Amniotic epithelial cell (primary cell): ENCODE data around the gene RPL41.
"Not testable (repeated sequence)": the region's sequence is repeated elsewhere in the genome, so short reads cannot be mapped to it uniquely, and the experiment has no call there.

Experiments
- DNase-seq: peaks from one replicate; pipeline ENCODE4 v3.0.0-alpha.2; 2010; ENCODE audit warnings: low read depth

Gene RPL41

GRCh38 chr12:56103066-56103711 is 13.2 kb upstream of the RPL41 start:
- DNase-seq = no peak

DNA sequence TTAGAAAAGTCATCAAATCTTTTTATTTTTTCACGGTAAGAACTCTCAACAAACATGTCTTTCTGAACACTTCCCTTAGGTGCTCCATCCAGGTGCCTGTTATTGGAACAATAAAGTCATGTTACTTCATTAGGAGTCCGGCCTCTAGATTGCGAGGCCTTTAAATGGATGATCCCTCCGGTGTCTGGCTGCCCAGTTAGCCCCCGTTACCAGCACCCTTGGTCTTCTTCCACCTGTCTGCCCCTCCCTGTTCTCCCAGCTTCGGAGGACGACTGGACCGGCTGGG is 12.7 kb upstream of the RPL41 start:
- peak; percentile 22 for DNase-seq

GRCh38 chr12:56104109-56104814 is 12.2 kb upstream of the RPL41 start, which contains the start of gene PA2G4:
PA2G4 (plus strand) TSS chr12:56104559; CDS start chr12:56104738, 179 bp downstream.
- DNase-seq = peak; percentile 99

DNA sequence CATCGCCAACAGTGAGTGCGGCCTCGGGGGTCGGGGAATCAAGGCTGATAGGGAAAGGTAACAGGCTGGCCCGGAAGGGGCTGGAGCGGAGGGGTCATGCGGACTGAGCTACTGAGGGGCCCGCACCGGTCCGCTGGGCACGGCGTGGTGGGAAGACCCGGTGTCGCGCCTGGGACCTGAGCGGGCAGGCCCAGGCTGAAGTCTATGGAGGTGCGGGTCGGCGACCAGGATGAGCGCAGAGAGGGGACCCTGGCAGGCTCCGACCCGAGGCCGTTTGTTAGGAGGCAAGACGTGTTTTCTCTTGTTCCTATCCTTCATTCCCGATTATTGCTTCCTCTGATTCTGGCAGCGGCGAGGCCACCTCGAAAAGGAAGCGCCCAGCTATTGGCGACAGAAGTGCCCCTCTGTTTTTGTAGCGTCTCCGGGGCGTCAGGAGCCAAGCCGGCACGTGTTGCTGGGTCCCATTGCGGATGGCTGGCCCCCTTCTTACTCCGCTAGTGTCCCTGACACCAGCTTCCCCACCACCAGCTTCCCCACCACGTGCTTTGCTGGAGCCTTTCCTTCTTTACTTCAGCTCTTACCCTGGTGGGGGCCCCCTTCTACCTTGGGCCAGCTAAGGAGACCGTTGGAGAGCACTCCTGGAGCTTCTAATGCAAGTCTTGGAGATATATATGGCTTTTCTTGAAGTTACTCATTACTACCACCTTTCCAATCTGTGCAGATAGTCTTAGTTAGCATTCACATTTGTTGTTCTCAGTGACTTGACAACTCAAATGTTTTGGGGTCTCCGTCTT is 11.4 kb upstream of the RPL41 start:
- no peak for DNase-seq

GRCh38 chr12:56105609-56105902 is 10.9 kb upstream of the RPL41 start:
- no peak for DNase-seq

DNA sequence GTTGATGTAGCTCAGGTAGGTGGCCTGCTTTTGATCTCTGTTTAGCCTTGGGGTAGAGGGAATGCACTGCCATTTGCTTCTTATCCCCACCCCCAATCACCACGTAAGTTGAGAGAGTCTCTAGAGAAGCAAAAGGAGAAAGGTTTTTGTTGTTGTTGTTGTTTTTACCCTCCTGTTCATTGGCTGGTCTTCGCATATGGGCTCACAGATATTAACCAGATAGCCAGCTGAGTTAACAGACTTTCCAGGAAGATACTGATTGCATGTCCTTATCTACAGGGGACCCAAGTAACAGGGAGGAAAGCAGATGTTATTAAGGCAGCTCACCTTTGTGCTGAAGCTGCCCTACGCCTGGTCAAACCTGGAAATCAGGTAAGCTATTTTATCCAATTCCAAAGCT is 9.2 kb upstream of the RPL41 start:
- DNase-seq = no peak

GRCh38 chr12:56110571-56110970 is 5.9 kb upstream of the RPL41 start:
- DNase-seq = no peak

GRCh38 chr12:56114084-56114483 is 2.3 kb upstream of the RPL41 start:
- peak; percentile 29 for DNase-seq

DNA sequence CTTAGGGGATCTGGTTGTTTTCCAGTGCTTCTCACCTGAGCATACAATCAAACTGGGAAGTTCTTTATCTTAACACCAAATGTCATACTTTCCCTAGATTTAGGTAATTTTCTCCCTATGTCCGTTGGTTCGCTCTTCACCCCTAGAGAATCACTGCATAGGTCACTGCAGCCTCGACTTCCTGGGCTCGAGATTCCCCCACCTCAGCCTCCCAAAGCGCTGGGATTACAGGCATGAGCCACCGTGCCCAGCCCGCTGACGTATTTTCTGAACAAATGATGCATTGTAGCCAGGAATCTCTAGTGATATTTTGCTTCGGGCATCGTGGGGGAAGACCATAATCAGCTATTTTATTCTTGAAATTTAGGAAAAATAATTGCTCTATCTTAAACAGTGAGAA is 1.1 kb upstream of the RPL41 start:
- DNase-seq = peak; percentile 31

GRCh38 chr12:56117082-56117706 is 761 bp downstream of the RPL41 start:
- not testable (repeated sequence) for DNase-seq

- peak; percentile 99 for DNase-seq
Measured at GRCh38 chr12:56117778-56118687, 1.6 kb downstream of the RPL41 start, which contains the start of gene ZC3H10. ZC3H10 (plus strand) TSS chr12:56118266; CDS start chr12:56120563, 2,297 bp downstream.

GRCh38 chr12:56118688-56119357 is 2.4 kb downstream of the RPL41 start:
- no peak for DNase-seq

DNA sequence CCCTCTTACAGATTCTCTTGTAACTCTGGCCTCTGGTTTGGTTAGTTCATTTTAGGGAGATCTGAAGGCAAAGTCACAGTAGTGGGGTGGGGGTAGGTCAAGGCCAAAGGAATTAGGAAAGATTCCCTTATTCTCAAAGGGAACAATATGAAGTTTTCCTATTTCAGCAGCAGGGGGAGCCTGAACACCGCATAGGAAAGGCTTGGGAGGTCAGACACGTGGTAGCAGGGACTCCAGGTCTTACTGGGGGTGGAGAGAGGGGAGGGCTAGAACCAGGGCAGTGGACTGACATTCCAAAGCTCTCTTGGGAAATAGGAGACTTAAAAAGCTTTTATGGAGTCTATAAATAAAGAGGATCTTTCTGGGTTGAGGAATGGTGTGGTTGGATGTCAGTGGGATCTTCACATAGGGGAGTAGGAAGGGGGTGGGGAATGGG is 2.9 kb downstream of the RPL41 start:
- peak; percentile 97 for DNase-seq

- no peak for DNase-seq
Measured at GRCh38 chr12:56120158-56120846, 3.9 kb downstream of the RPL41 start.

- no peak for DNase-seq
Measured at GRCh38 chr12:56121204-56121870, 4.9 kb downstream of the RPL41 start.

GRCh38 chr12:56122637-56123036 is 6.2 kb downstream of the RPL41 start:
- DNase-seq = no peak

DNA sequence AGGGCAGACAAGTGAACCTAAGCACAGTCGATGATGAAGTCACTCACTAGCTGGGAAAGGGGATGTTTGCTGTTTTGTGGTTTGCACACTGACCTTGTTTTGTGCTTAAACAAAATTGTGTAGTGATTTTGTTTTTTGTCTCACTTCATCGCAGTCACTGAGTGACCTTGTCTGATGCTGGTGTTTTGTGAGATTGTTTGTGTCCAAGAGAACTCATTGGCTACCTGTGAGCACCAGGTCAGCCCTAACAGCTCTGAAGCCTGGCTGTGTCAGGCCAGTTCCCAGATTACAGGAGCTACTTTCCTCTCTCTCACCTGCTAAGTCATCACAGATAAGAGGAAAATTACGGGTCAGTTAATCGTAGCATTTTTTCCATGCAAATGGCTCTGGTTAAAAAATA is 7.7 kb downstream of the RPL41 start:
- no peak for DNase-seq

- DNase-seq = no peak
Measured at GRCh38 chr12:56126732-56127239, 10.4 kb downstream of the RPL41 start.

DNA sequence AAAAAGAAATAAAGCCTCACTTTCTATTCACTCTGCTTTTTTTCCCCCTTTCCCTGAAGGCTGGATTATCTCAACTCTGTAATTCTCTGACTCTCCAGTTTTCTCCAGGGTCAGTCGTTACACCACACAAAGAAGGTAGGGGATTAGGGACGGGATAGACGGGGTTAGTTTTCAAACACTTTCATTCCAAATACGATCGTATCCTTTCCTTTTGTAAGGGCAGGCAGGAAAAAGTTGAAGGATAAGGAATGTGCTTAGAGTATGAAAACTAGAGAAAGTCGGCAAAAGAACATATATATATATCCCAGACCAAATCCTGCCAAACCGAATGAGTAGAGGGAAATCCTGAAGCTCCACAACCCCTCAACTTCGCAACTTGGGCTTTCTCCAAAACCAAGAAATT is 11.1 kb downstream of the RPL41 start:
- DNase-seq = no peak
